NCI-H2196 (cell line): ENCODE measurements around the gene B9D1.

Experiments
- DNase-seq: peaks from one replicate; lab custom pipeline; 2025; ENCODE audit not compliant: unreplicated experiment; lab: John Stamatoyannopoulos, UW

Gene B9D1

DNA sequence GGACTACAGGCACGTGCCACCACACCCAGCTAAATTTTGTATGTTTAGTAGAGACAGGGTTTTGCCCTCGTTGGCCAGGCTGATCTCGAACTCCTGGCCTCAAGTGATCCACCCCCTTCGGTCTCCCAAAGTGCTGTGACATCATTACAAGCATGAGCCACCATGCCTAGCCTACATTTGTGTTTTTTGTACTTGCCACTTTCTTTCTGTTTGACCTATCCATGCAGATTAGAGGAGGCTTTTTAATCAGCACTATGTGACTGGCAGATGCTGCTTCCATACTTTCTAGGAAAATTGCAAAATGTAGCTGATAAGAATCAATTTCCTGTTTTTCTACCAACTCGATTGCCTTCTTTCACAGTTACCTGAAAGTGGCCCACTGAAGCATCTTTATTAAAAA, 57.3 kb downstream of the B9D1 start:
- DNase-seq: no peak

DNA sequence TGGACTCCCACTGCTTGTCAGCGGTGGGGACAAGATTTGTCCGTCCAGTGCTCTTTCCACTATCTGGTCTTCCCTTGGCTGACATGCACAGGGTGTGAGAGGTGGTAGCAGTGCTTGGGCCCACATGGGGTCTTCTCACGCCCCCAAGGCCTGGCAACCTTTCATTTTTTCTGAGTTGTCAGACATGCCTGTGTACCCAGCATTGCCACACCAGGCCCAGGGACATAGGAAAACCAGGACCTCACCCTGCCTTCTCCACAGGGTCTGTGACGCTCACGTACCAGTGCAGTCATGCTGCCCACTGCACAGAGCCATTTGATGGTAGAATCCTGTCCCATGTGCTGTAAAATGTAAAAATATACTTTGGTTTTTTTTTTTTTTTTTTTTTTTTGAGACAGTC, 57.8 kb downstream of the B9D1 start:
- no peak for DNase-seq

DNA sequence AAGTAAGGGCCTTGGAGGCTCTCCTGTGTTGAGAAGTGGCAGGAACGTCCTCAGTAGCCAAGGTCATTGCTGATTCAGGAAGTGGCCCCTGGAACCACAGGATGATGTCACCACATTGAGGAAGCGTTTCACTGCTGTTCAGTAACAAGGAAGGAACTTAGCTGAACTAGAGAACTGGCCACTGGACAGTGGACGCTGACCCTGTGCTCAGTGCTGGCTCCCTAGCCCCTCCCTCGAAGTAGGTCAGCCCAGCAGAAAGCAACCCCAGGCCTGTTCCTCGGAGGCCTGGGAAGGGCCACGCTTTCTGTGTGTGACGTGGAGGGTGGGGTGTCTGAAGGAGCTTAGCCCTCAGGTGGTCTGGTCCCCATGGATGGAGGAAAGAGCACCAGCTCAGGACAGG, 58.3 kb downstream of the B9D1 start:
- DNase-seq: no peak

DNA sequence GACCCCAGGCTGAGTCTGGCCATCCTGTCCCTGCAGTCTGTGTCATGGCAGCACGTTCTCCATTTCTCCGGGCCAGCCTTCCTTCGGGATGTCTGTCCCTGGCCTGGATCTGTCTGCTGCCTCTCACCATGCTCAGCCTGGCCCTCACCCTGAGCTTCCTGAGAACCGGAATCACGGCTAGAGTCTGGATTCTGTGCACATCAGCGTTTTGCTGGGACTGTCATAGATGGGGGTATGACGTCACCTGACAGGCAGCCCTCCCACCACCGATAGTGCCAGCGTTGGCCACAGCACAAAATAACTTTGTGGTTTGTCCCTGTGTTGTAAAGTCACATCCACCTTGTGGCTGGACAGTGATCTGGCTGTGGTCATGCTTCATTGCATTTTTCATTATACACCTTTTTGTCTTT, 59.2 kb downstream of the B9D1 start:
- DNase-seq: no peak

DNA sequence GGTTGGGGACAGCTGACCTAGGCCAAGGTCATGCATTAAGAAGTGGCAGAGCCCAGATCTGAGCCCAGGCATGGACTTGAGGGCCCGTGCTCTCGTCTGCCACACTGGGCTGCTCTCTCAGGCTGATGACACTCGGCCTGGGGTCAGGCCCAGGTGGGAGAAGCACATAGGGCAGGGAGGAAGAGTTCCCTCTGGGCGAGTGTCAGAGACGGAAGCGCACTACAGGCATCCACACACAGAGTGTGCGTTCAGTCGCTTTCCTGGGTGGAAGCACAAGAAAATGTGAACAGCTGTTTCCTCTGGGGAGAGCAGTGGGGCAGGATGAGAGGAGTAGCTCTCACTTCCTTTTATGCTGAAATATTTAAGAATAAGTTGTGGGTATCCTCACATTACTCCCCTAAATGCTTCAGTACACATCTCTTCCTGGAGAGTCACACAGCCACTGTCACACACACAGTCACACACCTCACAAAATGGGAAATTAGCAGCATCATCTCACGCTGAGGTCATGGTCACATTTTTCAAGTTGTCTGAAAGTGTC, 59.7 kb downstream of the B9D1 start:
- no peak for DNase-seq

DNA sequence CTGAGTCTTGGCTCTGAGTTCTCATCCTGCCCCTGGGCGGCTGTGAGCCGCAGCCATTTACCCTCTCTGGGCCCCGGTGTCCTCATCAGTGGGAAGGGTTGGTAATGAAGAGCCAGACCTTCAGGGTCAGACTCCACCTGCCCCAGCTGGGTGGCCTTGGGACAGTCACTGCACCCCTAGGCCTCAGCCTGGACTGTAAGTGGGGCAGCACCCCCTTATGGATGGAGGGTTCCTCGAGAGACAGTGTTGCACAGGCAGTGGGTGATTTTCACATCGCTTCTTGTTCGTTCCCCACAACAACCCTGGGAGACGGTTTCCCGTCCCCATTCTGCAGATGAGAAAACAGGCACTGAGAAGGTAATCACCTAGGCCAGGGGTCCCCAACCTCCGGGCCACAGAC, 60.5 kb downstream of the B9D1 start:
- DNase-seq: no peak

DNA sequence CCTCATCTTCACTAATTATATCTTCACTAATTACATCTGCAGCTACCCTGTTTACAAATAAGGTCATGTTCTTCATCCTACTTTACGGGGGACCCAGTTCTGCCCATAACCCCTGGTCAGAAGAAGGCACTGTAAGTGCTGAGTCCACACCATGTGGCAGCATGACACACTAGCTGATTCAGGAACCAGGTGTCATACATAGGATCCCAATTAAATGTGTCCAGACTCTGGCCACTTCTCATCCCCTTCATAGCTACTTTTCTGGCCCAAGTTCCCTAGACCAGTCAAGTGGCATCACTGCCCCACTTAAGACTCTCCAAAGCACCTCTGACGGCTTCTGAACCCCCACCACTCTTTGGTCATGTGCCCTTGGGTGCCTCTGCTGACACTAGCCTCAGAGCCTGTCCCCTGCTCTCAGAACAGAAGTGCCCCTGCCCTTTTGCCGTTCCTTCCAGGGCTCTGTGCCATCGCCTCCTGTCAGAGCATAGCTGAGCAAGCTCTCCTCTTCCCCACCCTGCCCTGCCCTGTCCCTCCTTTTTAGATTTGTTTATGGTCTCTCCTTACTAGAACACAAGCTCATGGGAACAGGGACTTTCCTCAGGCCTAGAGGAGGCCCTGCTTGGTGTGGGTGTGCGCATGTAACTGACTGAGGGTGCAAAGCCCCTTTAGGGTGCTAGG, 61.1 kb downstream of the B9D1 start:
- DNase-seq: no peak

DNA sequence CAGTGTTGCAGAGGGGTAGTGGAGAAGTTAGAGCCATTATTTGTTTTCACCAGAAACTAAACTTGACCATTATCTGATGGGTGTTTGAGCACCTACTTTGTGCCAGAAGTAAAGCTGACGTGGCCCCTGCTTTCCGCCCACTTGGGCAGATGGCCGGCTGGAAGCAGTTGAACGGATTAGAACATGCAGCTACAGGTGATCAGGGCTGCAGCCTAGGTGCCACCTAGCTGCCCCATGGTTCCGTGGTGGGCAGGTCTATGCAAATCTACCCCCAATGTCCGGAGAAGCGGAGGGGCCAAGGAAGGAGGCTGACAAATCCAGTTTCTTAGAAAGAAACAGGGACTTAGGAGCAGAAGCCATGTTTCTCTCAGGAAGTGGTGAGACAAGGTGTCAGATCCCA, 62.7 kb downstream of the B9D1 start:
- DNase-seq: no peak

DNA sequence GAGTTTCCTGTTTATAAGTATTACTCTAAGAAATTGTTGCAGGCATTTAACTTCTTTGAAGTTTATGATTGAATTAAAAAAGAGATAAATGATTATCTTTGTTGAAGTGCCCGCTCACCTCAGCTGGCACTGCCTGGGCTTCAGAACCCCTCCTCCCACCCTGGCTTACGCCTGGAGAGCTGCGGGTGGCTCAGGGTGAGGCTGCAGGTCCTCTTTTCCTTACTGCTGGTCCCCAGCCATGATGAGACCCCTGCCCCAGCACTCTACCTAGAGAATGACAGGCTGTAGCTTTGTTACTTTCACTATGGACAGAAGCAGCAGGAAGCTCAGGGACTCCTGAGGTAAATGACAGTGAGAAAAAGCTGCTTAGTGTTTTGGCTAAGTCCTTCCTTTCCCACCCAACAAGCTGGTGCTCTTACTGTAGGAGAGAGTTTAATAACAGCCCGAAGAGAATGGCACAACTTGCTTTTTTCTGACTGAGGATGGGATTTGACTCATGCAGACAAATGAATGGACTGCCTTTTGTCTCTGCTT, 63.2 kb downstream of the B9D1 start:
- DNase-seq: no peak

DNA sequence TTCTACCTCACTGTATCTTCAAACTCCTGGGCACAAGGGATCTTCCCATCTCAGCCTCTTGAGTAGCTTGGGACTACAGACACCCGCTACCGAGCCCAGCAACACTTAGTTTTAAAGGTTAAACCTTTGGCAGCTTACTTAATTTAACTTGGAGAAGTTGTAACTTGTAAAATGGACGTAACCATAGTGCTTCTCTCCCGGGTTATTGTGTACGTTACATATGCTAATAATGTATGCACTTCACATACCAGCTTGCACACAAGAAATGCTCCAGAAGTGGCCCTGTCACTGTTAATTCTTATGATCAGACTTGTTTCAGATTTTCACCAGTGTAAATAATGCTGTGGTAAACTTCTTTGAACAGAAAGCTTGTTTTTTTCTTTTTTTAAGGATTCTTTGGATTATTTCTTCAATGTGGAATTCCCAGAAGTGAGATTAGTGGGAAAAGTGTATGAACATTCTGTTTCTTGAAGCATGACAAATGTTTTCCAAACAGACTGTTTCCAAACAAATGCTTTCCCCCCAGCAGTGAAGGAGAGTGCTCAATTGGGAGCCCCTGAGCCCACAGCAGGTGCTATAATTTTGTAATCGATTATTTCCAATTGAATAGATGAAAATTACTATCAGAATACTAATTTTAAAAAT, 63.8 kb downstream of the B9D1 start:
- DNase-seq: no peak

DNA sequence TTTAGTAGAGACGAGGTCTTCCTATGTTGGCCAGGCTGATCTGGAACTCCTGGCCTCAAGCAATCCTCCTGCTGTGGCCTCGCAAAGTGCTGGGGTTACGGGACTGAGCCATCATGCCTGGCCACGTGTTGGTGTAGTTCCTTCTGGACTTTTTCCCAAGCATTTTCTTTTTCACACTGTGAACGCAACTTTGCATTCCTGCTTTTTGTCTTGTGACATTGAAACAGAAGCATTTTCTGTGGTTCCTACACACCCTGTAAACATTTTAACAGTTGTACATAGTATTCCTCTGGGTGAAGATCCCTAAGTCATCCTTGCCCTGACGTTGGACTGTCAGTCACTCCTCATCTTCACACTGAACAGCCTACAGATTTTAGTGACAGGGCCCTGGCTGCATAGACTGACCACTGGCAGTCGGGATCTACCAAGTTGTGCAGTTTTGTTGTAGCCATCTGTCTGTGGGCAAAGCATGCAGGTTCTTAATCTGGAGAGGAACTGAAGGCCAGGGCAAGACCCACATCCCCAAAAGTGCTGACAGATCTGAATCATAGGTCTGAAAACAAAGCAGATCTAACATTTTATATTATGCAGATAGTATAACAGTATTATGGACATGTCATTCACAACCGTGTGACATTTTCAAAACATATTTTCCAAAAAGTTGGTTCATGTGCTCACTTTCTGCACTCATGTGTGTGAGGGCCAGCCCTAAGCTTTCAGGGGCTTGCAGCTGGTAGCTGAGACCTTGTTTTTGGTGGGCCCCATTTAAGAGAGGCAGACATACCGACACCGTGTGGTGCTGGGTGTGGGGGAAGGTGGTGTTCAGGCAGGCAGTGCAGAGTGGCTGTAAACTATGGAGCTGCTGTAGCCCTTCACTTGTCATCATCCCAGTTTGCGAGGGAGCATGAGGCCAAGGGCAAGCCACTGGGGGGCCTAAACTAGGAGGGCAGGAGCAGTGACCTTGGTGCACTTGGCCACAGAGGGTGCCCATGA, 65.4 kb downstream of the B9D1 start:
- no peak for DNase-seq

DNA sequence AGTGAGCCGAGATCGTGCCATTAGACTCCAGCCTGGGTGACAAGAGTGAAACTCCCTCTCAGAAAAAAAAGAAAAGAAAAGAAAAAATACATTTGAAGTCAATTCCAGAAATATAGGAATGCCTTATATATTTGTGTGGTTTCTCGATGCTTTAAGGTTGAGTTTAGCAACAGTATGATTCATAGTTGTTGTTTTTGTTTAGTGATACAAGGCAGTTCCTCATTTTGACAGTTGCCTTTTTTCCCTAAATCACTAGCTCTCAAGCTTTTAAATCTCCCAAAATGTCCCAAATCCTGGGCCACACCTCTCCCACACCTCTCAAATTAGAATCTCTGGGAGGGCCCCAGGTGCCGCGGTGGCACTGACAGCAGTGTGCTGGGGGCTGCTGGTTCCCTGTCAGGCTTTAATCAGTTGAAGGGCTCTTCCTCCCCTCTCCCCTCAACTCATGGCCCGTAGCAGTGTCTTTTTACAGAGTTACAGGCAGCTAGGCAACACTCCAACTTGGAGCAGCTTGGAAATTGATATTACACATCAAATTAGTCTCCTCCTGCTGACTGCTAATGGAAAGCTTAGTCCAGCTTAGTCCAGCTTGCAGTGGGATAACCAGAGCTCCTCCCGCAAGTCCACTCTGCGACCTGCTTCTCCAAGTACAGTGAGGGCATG, 66.9 kb downstream of the B9D1 start:
- no peak for DNase-seq

DNA sequence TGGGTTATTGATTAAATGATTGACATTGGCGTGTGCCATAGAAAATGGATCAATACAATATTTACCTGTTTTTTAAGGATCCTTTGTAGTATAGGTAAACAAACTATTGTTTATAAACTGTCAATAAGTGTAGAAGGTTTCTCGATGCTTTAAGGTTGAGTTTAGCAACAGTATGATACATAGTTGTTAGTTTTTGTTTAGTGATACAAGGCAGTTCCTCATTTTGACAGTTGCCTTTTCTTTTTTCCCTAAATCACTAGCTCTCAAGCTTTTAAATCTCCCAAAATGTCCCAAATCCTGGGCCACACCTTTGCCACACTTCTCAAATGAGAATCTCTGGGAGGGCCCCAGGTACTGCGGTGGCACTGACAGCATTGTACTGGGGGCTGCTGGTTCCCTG, 68.1 kb downstream of the B9D1 start:
- no peak for DNase-seq
